Stimulated activated CD8-positive, alpha-beta memory T cell treated with anti-CD3 and anti-CD28 coated beads, Interleukin-4, amount 100 ng/mL, for 24 hours (primary cell): Measurements from ENCODE around the gene GARRE1.
A peak's percentile ranks its signal among the peaks of the same experiment; 100 is the strongest.
"Not testable (repeated sequence)": the region's sequence is repeated elsewhere in the genome, so short reads cannot be mapped to it uniquely, and the experiment has no call there.

Experiments used
- DNase-seq: peaks from one replicate; pipeline ENCODE4 v3.0.0-alpha.2; 2020; ENCODE audit warnings: low read depth

Gene GARRE1

GRCh38 chr19:34231439-34231838 is 22.9 kb upstream of the GARRE1 start:
- no peak for DNase-seq

DNA sequence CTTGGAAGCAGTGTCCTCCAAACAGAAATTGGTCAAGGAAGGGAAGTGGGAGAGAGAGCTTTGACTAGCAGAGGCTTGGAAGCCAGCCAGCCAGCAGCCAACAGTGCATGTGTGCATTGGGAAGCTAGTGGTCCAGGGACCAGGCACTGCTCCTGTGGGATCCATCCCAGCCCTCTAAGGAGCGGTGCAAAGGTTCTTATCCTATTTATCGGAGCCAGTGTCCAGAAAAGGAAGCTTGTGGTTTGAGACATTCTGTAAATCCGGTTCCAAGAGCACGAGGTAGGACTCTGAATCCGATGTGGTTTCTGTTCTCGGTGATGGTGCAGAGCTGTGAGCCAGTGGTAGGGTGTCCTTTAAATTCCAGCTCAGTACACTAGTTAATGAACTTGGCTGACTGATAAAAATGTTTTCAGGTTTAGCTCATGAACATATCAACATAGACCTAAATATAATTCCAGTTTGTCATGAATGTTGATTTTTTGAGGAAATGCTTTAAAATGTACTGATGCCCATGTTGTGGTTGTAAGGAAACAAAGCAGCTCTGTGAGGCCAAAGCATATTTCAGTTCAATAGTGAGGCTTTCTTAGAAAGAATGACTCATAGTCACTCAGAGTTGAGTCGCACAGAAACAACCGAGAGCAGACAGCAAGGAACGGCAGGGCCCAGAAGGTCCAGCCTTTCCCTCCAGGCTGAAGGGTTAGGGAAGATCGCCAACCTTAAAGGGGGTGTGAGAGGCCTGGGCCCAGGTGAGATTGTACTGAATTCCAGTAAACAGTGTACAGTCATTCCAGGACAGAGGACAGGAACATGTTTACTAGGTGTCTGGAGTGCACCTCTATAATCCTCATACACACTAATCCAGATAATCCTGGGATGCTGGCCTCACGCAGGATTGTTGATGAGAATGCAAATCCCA is 21.5 kb upstream of the GARRE1 start:
- DNase-seq, result no peak

DNA sequence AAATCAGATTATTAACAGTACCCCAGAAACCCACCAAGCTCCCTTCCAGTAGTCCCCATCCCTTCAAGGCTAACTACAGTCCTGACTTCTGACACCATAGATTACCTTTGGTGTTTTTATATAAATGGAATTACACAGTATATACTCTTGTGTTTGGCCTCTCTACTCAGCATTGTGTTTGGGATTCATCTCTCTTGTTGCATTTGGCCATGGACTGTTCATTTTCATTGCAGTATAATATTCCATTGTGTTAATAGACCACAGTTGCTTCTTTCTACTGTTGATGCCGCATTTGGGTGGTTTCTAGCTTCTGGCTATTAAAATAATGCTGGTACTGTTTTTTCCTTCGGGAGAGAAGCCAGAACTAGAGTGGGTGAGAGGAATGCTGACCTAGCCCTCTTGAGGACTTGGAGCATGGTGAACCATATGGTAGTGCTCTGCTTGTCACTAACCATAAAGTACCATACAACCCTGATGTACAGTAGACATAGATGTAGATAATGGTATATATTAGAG is 18.9 kb upstream of the GARRE1 start:
- no peak for DNase-seq

GRCh38 chr19:34236035-34236987 is 18.0 kb upstream of the GARRE1 start:
- no peak for DNase-seq

DNA sequence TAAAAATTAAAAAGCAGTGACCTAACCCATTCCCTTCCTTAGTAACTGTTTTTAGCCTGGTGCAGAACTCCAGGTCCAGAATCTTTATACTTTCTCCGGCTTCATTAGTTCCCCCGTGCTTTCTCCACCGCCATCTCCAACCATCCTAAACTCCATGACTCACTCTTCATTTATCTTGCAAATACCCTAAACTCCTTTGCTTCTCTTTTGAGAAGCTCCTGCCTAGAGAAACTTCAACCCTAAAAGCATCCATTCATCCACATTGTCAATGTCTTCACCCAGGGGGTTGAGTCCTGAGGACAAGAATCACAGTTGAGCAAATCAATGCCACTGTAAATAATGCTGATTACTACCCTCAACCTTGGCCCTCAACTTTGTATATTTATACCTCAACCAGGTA is 17.1 kb upstream of the GARRE1 start:
- no peak for DNase-seq

DNA sequence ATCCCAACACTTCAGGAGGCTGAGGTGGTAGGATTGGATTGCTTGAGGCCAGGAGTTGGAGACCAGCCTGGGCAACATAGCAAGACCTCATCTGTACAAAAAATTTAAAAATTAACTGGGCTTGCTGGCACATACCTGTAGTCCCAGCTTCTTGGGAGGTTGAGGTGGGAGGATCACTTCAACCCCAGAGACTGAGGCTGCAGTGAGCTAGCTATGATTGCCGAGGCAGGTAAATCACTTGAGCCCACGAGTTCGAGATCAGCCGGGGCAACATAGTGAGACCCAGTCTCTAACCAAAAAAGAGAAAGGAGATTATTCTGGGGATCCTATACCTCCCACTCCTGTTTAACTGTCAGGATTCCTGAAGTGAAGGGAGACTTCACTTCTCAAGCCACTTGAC is 16.4 kb upstream of the GARRE1 start:
- no peak for DNase-seq

DNA sequence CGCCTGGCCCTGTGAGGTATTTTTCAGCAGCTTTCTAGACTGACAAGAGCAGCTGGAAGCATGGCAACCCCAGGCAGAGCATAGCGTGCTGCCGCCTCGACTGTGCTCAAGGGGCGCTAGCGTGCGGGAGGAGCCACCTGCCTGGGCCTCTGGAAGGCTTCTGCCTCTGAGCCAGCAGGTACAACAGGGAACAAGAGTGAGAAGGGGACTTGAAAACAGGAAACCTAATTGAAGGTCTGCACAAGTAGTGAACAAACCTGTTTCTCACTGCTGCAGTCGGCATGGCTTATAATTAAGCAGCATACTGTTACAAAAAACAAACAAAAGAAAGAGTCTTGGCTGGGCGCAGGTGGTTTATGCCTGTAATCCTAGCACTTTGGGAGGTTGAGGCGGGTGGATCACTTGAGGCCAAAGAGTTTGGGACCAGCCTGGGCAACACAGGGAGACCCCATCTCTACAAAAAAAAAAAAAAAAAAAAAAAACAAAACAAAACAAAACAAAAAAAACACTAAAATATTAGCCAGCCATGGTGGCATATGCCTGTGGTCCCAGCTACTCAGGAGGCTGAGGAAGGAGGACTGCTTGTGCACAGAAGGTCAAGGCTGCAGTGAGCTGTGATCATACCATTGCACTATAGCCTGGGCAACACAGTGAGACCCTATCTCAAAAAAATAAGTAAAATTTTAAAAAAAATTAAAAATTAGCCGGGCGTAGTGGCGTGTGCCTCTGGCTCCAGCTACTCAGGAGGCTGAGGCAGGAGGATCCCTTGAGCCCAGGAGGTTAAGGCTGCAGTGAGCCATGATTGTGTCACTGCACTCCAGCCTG is 12.6 kb upstream of the GARRE1 start:
- DNase-seq, result no peak

DNA sequence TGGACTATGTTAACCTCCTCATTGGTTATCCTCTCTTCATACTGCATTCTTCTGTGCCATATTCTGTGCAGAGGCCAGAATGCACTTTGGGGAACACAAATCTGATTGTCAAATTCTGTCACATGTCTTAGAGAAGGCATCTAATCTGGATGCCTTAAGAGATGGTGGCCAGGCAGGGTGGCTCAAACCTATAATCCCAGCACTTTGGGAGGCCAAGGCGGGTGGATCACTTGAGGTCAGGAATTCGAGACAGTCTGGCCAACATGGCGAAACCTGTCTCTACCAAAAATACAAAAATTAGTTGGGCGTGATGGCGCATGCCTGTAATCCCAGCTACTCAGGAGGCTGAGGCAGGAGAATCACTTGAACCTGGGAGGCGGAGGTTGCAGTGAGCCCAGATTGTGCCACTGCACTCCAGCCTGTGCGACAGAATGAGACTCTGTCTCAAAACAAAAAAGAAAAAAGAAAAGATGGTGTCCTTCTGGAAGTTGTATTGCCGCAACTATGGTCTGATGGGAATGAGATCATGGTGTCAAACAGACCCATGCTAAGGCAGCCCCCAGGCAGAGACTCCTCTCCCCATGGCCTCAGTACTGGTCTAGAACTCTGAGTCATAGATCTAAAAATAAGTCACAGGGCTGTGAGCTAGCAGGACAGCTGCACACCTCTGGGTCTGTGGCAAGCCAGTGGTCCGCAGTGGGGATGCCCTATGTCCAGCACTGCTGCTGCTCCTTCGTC is 11.0 kb upstream of the GARRE1 start:
- DNase-seq, result not testable (repeated sequence)

- DNase-seq, result no peak
Observed at GRCh38 chr19:34243876-34244578, 10.3 kb upstream of the GARRE1 start.

- no peak for DNase-seq
Observed at GRCh38 chr19:34244611-34245299, 9.6 kb upstream of the GARRE1 start.

GRCh38 chr19:34246340-34246739 is 8.0 kb upstream of the GARRE1 start:
- DNase-seq, result no peak

GRCh38 chr19:34248941-34249340 is 5.4 kb upstream of the GARRE1 start:
- DNase-seq, result no peak

- DNase-seq, result not testable (repeated sequence)
Observed at GRCh38 chr19:34253167-34253566, 1.2 kb upstream of the GARRE1 start.

DNA sequence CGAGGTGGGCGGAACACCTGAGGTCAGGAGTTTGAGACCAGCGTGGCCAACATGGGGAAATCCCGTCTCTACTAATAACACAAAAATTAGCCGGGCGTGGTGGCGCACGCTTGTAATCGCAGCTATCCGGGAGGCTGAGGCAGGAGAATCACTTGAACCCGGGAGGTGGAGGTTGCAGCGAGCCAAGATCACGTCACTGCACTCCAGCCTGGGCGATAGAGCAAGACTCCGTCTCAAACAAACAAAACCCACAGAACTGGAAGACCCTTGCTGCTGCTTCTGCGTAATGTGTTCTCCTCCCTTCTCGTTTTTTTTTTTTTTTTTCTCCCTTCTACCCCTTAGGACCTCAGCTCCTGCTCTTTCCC is 691 bp upstream of the GARRE1 start:
- DNase-seq, result not testable (repeated sequence)

DNA sequence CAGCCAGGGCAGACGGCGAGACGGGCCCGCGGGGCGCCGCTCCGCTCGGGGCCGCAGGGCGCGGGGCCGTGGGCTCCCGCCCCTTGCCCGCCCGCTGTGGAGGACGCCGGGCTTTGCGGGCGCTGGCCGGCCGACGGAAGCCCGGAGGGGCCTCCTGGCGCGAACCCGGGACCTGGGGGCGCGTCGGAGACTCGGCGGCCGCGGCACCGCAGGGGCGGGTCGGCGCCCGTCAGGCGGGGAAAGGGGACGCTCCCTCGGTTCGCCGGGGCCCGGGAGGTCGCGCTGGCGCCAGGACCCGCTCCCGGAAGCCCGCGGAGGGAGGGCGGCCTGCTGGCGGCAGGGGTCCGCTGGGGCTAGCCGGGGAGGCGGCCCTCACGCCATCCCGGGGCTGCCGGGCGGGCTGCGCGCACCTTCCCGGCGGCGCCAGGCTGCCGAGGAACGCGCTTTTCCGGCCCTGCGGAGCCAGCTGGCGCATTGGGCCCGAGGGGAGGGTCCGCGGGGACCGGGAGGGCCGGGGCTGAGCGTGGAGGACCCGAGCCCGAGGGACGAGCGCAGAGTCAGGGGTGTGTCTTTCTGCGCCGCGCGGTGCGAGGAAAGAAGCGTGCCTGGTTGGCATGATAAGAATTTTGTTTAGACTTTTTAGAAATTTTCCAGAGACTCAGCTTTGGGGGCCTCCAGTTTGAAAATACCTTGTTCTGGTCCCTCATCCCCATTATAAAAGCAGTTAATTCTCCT is 511 bp downstream of the GARRE1 start:
- peak; percentile 6 for DNase-seq

GRCh38 chr19:34255546-34255945 is 1.2 kb downstream of the GARRE1 start:
- no peak for DNase-seq

DNA sequence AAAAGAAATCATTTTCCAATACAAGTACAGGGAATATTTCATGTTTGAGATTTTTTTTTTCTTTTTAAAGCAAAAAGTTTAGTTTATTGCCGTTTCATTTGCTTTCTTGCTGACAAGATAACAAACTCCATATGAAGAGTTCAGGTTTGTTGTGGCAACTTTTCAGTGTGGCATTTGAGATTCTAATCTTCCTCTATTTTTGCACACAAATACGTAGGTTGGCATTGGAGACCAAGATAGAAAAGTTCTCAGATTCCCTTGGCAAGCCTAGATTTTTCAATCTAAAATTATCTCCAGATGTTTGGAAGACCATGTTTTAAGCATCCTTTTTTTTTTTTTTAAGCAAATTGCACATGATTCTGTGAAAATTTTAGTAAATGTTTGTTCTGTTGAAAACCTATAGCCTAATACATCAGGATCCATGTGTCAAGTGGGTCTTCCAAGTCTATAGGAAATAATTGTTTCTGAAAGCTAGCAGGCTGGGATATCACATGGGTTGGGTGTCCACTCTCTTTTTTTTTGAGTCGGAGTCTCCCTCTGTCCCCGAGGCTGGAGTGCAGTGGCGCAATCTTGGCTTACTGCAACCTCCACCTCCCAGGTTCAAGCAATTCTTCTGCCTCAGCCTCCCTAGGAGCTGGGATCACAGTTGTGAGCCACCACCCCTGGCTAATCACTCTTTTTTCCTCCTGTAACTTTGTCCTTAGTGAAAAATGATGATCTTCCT is 2.6 kb downstream of the GARRE1 start:
- DNase-seq, result no peak

GRCh38 chr19:34257559-34257924 is 3.2 kb downstream of the GARRE1 start:
- DNase-seq, result no peak
